Stomach (tissue), 8 donors: ENCODE results near the gene INPP5K. TPM values are rescaled to one million over a fixed set of nuclear protein-coding genes. Genes with fewer than 3 reads are reported as not detected.

Source experiments
- polyA plus RNA-seq, 3 donors: library from polyadenylated mRNA; stranded (reverse); fragments of 200-250 nt; gene quantifications; one replicate each; pipeline ENCODE4 v1.2.3, GENCODE V29; 2013
- total RNA-seq, 5 donors: library from RNA; depleted of rRNA; stranded (reverse); fragments of >200 nt; gene quantifications; one replicate each; pipeline versions ENCODE4 v1.1.0 to v1.2.3, GENCODE V29; 2014 to 2016
- donor health status: healthy with polysubstance abuse.
- donor health status: Bipolar disorder and iron deficiency.
- donor health status: healthy.

INPP5K gene
- total and polyA plus RNA-seq, 8 donors, result 22.9 to 97.6 (median 47.6) TPM

Other genes with a start within 250 kb of the INPP5K start
- not detected for gene BHLHA9, start 246.2 kb downstream of the INPP5K start, total RNA-seq
- gene BHLHA9, start 246.2 kb downstream of the INPP5K start, polyA plus RNA-seq, result not detected
- gene TRARG1, start 236.9 kb downstream of the INPP5K start, total RNA-seq, result under 1 TPM in 1 of 5 donors, not detected in 4; 0.18 TPM
- under 1 TPM; 0.03 to 0.76 (median 0.25) TPM for gene TRARG1, start 236.9 kb downstream of the INPP5K start, polyA plus RNA-seq
- gene YWHAE, start 116.4 kb downstream of the INPP5K start, total RNA-seq, result 1,000 to 10,000 TPM in 2 of 5 donors, 100 to 1,000 TPM in 3; 335 to 1,151 (median 362) TPM
- gene YWHAE, start 116.4 kb downstream of the INPP5K start, polyA plus RNA-seq, result 100 to 1,000 TPM; 219 to 323 (median 254) TPM
- gene CRK, start 60.4 kb downstream of the INPP5K start, total RNA-seq, result 10 to 100 TPM; 18.2 to 87.5 (median 53.5) TPM
- gene CRK, start 60.4 kb downstream of the INPP5K start, polyA plus RNA-seq, result 10 to 100 TPM; 18.0 to 40.5 (median 32.9) TPM
- gene MYO1C, start 23.9 kb downstream of the INPP5K start, total RNA-seq, result 100 to 1,000 TPM in 3 of 5 donors, 10 to 100 TPM in 2; 74.2 to 158 (median 107) TPM
- gene MYO1C, start 23.9 kb downstream of the INPP5K start, polyA plus RNA-seq, result 10 to 100 TPM; 45.2 to 61.3 (median 54.4) TPM
- gene PITPNA, start 46.2 kb upstream of the INPP5K start, total RNA-seq, result 10 to 100 TPM; 12.1 to 61.7 (median 23.9) TPM
- 10 to 100 TPM; 19.5 to 27.0 (median 21.8) TPM for gene PITPNA, start 46.2 kb upstream of the INPP5K start, polyA plus RNA-seq
- 10 to 100 TPM in 2 of 5 donors, 1 to 10 TPM in 2, under 1 TPM in 1; 0.29 to 15.8 (median 6.5) TPM for gene SLC43A2, start 112.2 kb upstream of the INPP5K start, total RNA-seq
- gene SLC43A2, start 112.2 kb upstream of the INPP5K start, polyA plus RNA-seq, result 1 to 10 TPM; 1.8 to 5.9 (median 4.6) TPM
- gene SCARF1, start 129.1 kb upstream of the INPP5K start, total RNA-seq, result 100 to 1,000 TPM in 1 of 5 donors, 10 to 100 TPM in 2, 1 to 10 TPM in 2; 4.1 to 119 (median 53.1) TPM
- gene SCARF1, start 129.1 kb upstream of the INPP5K start, polyA plus RNA-seq, result 1 to 10 TPM; 1.4 to 2.7 (median 2.0) TPM
- 100 to 1,000 TPM in 1 of 5 donors, 10 to 100 TPM in 3, 1 to 10 TPM in 1; 8.6 to 284 (median 39.1) TPM for gene RILP, start 133.3 kb upstream of the INPP5K start, total RNA-seq
- 10 to 100 TPM; 15.6 to 32.4 (median 19.2) TPM for gene RILP, start 133.3 kb upstream of the INPP5K start, polyA plus RNA-seq
- gene PRPF8, start 168.3 kb upstream of the INPP5K start, total RNA-seq, result 100 to 1,000 TPM; 126 to 252 (median 201) TPM
- 10 to 100 TPM; 33.6 to 83.4 (median 38.4) TPM for gene PRPF8, start 168.3 kb upstream of the INPP5K start, polyA plus RNA-seq
- gene TLCD2, start 193.8 kb upstream of the INPP5K start, total RNA-seq, result 1 to 10 TPM; 4.5 to 9.6 (median 8.1) TPM
- 1 to 10 TPM; 2.8 to 3.7 (median 3.1) TPM for gene TLCD2, start 193.8 kb upstream of the INPP5K start, polyA plus RNA-seq
- 10 to 100 TPM; 13.4 to 56.5 (median 14.0) TPM for gene WDR81, start 208.1 kb upstream of the INPP5K start, total RNA-seq
- gene WDR81, start 208.1 kb upstream of the INPP5K start, polyA plus RNA-seq, result 10 to 100 TPM in 2 of 3 donors, 1 to 10 TPM in 1; 9.3 to 10.6 (median 10.2) TPM
- gene SERPINF2, start 226.3 kb upstream of the INPP5K start, total RNA-seq, result 1 to 10 TPM in 2 of 5 donors, under 1 TPM in 3; 0.45 to 4.1 (median 0.87) TPM
- gene SERPINF2, start 226.3 kb upstream of the INPP5K start, polyA plus RNA-seq, result 1 to 10 TPM in 2 of 3 donors, under 1 TPM in 1; 0.92 to 5.2 (median 1.9) TPM
- gene SERPINF1, start 245.4 kb upstream of the INPP5K start, total RNA-seq, result 100 to 1,000 TPM in 4 of 5 donors, 10 to 100 TPM in 1; 72.4 to 334 (median 186) TPM
- 100 to 1,000 TPM in 1 of 3 donors, 10 to 100 TPM in 2; 45.5 to 126 (median 68.9) TPM for gene SERPINF1, start 245.4 kb upstream of the INPP5K start, polyA plus RNA-seq